ENCODE results near the gene DMPK.
"Not testable (repeated sequence)": the region's sequence is repeated elsewhere in the genome, so short reads cannot be mapped to it uniquely, and the experiment has no call there.

DMPK gene

GRCh38 chr19:45768655-45768983 is 13.7 kb downstream of the DMPK start:
- no peak for DNase-seq (ENCODE audit: low spot score)

GRCh38 chr19:45767881-45768654 is 14.2 kb downstream of the DMPK start:
- DNase-seq (ENCODE audit: low spot score) = no peak

GRCh38 chr19:45767410-45767880 is 14.8 kb downstream of the DMPK start:
- no peak for DNase-seq (ENCODE audit: low spot score)

- DNase-seq (ENCODE audit: low spot score) = no peak
Observed at GRCh38 chr19:45766869-45767346, 15.4 kb downstream of the DMPK start.

GRCh38 chr19:45766296-45766868 is 15.9 kb downstream of the DMPK start:
- DNase-seq (ENCODE audit: low spot score) = no peak

- no peak for DNase-seq (ENCODE audit: low spot score)
Observed at GRCh38 chr19:45765702-45766295, 16.5 kb downstream of the DMPK start.

GRCh38 chr19:45764945-45765701 is 17.2 kb downstream of the DMPK start:
- no peak for DNase-seq (ENCODE audit: low spot score)

GRCh38 chr19:45764475-45764874 is 17.8 kb downstream of the DMPK start:
- no peak for DNase-seq (ENCODE audit: low spot score)

- DNase-seq (ENCODE audit: low spot score) = no peak
Observed at GRCh38 chr19:45763691-45764294, 18.5 kb downstream of the DMPK start.

GRCh38 chr19:45762870-45763631 is 19.2 kb downstream of the DMPK start:
- no peak for DNase-seq (ENCODE audit: low spot score)

GRCh38 chr19:45761714-45762113 is 20.6 kb downstream of the DMPK start:
- DNase-seq (ENCODE audit: low spot score) = no peak

- no peak for DNase-seq (ENCODE audit: low spot score)
Observed at GRCh38 chr19:45758921-45759320, 23.4 kb downstream of the DMPK start.

GRCh38 chr19:45757695-45758094 is 24.6 kb downstream of the DMPK start:
- DNase-seq (ENCODE audit: low spot score) = no peak

- DNase-seq (ENCODE audit: low spot score) = no peak
Observed at GRCh38 chr19:45754323-45754722, 28.0 kb downstream of the DMPK start.

GRCh38 chr19:45753548-45753947 is 28.7 kb downstream of the DMPK start:
- DNase-seq (ENCODE audit: low spot score) = no peak

- DNase-seq (ENCODE audit: low spot score) = no peak
Observed at GRCh38 chr19:45752639-45753038, 29.7 kb downstream of the DMPK start.

GRCh38 chr19:45751483-45751882 is 30.8 kb downstream of the DMPK start:
- DNase-seq (ENCODE audit: low spot score) = not testable (repeated sequence)

- DNase-seq (ENCODE audit: low spot score) = no peak
Observed at GRCh38 chr19:45747513-45747912, 34.8 kb downstream of the DMPK start.

- no peak for DNase-seq (ENCODE audit: low spot score)
Observed at GRCh38 chr19:45746866-45747265, 35.4 kb downstream of the DMPK start.

- no peak for DNase-seq (ENCODE audit: low spot score)
Observed at GRCh38 chr19:45745606-45746005, 36.7 kb downstream of the DMPK start.

- DNase-seq (ENCODE audit: low spot score) = no peak
Observed at GRCh38 chr19:45742969-45743368, 39.3 kb downstream of the DMPK start.

Measured in CD4-positive, alpha-beta T cell treated with Interleukin-6 at 100 ng/mL for 8 hours (primary cell).